Nephron (organoid): ENCODE data around the gene SPSB2.
A peak's percentile ranks its signal among the peaks of the same experiment; 100 is the strongest.

ENCODE experiments used
- H3K27ac Mint-ChIP-seq, 3 experiments: 2 replicates each; pipeline ENCODE4 v1.8.0; 2020; ENCODE audit warnings: mixed read lengths in 3 of 3, mild to moderate bottlenecking in 2 of 3, moderate library complexity in 1 of 3
- H3K27me3 Mint-ChIP-seq: 2 replicates; pipeline ENCODE4 v1.8.0; 2021; ENCODE audit warnings: low read depth, mild to moderate bottlenecking, moderate library complexity, mixed read lengths
- H3K36me3 Mint-ChIP-seq: 2 replicates; pipeline ENCODE4 v1.8.0; 2020; ENCODE audit warnings: low read depth, mixed read lengths
- H3K4me1 Mint-ChIP-seq: 2 replicates; pipeline ENCODE4 v1.8.0; 2020; ENCODE audit warnings: mixed read lengths
- H3K4me3 Mint-ChIP-seq, 3 experiments: 2 replicates each; pipeline ENCODE4 v1.8.0; 2020; ENCODE audit warnings: mild to moderate bottlenecking in 3 of 3, mixed read lengths in 3 of 3, moderate library complexity in 2 of 3
- H3K9me3 Mint-ChIP-seq: 2 replicates; pipeline ENCODE4 v1.8.0; 2020; ENCODE audit warnings: mixed read lengths
- TF ChIP-seq, protein P1 (sequence below), 3 experiments: fragments of 200-600 bp; sonication (generic); IDR thresholded peaks; one replicate each; pipeline ENCODE4 v1.5.0; 2021; ENCODE audit warnings: antibody characterized with exemption in 3 of 3; ENCODE audit not compliant: unreplicated experiment in 3 of 3

Gene SPSB2

GRCh38 chr12:6824085-6824775 is 48.9 kb downstream of the SPSB2 start:
- TF ChIP-seq, protein P1, sequence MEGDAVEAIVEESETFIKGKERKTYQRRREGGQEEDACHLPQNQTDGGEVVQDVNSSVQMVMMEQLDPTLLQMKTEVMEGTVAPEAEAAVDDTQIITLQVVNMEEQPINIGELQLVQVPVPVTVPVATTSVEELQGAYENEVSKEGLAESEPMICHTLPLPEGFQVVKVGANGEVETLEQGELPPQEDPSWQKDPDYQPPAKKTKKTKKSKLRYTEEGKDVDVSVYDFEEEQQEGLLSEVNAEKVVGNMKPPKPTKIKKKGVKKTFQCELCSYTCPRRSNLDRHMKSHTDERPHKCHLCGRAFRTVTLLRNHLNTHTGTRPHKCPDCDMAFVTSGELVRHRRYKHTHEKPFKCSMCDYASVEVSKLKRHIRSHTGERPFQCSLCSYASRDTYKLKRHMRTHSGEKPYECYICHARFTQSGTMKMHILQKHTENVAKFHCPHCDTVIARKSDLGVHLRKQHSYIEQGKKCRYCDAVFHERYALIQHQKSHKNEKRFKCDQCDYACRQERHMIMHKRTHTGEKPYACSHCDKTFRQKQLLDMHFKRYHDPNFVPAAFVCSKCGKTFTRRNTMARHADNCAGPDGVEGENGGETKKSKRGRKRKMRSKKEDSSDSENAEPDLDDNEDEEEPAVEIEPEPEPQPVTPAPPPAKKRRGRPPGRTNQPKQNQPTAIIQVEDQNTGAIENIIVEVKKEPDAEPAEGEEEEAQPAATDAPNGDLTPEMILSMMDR (IDR thresholded peaks at IDR 0.05; ENCODE audit: unreplicated experiment in 3 of 3), result no peak
- Mint-ChIP-seq H3K27me3 (no peaks in the 10 kb centered on the region), H3K4me3 (peak overlapping the region; percentile 70 to 78 (median 76)), H3K9me3 (no peaks in the 10 kb centered on the region), H3K27ac (peak overlapping the region; percentile 73 to 84 (median 84)), H3K4me1 (peaks cover 60% of the 10 kb centered on the region), H3K36me3 (peaks cover 4% of the 10 kb centered on the region)

DNA sequence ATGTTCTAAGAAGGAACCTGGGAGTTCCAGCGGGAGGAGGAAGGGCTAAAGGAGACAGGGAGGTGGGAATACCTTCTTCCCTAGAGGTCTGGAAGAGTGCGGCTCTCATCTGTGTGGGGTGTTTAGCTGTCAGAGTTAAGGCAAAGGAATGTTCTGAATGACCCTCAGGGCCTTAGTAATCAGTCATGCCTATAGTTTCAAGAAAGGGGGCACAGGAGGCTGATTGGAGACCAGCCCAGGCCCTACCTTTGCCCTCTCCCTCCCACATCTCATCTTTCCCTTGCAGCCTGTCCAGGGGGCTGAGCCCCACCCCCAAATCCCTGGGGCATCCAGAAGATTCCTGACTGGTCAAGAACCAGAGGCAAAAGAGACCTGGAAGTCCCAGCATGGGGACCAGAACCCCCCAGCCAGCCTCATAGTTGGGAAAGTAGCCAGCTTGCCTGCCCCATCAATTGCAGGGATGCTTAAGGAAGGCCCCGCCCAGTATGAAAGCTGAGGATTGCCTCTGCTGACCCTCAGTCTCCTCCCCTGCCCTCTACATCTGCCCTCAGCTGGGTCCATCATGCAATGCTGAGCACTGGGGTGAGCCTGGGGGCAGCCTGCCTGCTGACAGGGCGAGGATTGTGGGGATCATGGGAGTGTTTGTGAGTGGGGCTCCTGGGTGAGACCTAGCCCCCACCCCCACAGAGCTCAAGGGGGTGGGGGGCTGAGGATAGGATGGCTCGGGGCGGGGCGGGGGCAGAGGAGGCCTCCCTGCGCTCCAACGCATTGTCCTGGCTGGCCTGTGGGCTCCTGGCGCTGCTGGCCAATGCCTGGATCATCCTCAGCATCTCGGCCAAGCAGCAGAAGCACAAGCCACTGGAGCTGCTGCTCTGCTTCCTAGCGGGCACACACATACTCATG is 49.7 kb downstream of the SPSB2 start:
- Mint-ChIP-seq H3K27me3 (peaks cover 2% of the 10 kb centered on the region), H3K36me3 (peaks cover 4% of the 10 kb centered on the region), H3K27ac (peak overlapping the region; percentile 47 to 98 (median 64)), H3K9me3 (no peaks in the 10 kb centered on the region), H3K4me3 (peak overlapping the region; percentile 70 to 85 (median 84)), H3K4me1 (peaks cover 63% of the 10 kb centered on the region)
- TF ChIP-seq, protein P1 (IDR thresholded peaks at IDR 0.05; ENCODE audit: unreplicated experiment in 3 of 3), result no peak

- peaks cover 4% of the 10 kb centered on the region for H3K27me3 Mint-ChIP-seq
- peak overlapping the region; percentile 84 to 86 (median 85) for H3K4me3 Mint-ChIP-seq
- H3K4me1 Mint-ChIP-seq, result peaks cover 62% of the 10 kb centered on the region
- H3K27ac Mint-ChIP-seq, result peak overlapping the region; percentile 61 to 98 (median 69)
- no peaks in the 10 kb centered on the region for H3K9me3 Mint-ChIP-seq
- TF ChIP-seq, protein P1 (IDR thresholded peaks at IDR 0.05; ENCODE audit: unreplicated experiment in 3 of 3), result no peak
- H3K36me3 Mint-ChIP-seq, result peaks cover 4% of the 10 kb centered on the region
Observed at GRCh38 chr12:6822426-6823135, 50.5 kb downstream of the SPSB2 start.

GRCh38 chr12:6821591-6822425 is 51.3 kb downstream of the SPSB2 start, which contains the start of gene GPR162:
TSS of gene GPR162 (plus strand) at chr12:6821821. CDS start at chr12:6823899, 2,078 bp downstream.
- Mint-ChIP-seq H3K27ac (peak within 1 kb of the TSS; percentile 90 to 98 (median 91)), H3K36me3 (peaks cover 4% of the 10 kb centered on the region), H3K4me1 (peaks cover 57% of the 10 kb centered on the region), H3K4me3 (peak within 1 kb of the TSS; percentile 84 to 86 (median 85)), H3K27me3 (peaks cover 4% of the 10 kb centered on the region), H3K9me3 (no peaks in the 10 kb centered on the region)
- TF ChIP-seq, protein P1 (IDR thresholded peaks at IDR 0.05; ENCODE audit: unreplicated experiment in 3 of 3), result no peak
